NB4 (cell line): ENCODE results near the gene SENP7.
"Not testable (repeated sequence)": the region's sequence is repeated elsewhere in the genome, so short reads cannot be mapped to it uniquely, and the experiment has no call there.

Experiments used
- DNase-seq: peaks from one replicate; pipeline ENCODE4 v3.0.0; 2010; ENCODE audit warnings: low read depth
- H3K4me3 ChIP-seq: one replicate; pipeline ENCODE4 v1.5.1; 2011; ENCODE audit warnings: mild to moderate bottlenecking, low read depth, low read length, moderate library complexity
- MYC ChIP-seq: IDR thresholded peaks from 2 replicates; pipeline ENCODE4 v1.6.1; 2011; ENCODE audit warnings: low read depth, low read length
- POLR2A ChIP-seq: IDR thresholded peaks from 2 replicates; pipeline ENCODE4 v1.6.1; 2011; ENCODE audit warnings: mild to moderate bottlenecking; ENCODE audit not compliant: insufficient read length; ENCODE audit errors: extremely low read depth
- TF ChIP-seq, protein P1 (sequence below): IDR thresholded peaks from 2 replicates; pipeline ENCODE4 v1.6.1; 2011; ENCODE audit warnings: low read depth, low read length
- TF ChIP-seq, protein P2 (sequence below): IDR thresholded peaks from one replicate; pipeline ENCODE4 v1.5.1; 2012; ENCODE audit warnings: low read depth, low read length

SENP7 gene

DNA sequence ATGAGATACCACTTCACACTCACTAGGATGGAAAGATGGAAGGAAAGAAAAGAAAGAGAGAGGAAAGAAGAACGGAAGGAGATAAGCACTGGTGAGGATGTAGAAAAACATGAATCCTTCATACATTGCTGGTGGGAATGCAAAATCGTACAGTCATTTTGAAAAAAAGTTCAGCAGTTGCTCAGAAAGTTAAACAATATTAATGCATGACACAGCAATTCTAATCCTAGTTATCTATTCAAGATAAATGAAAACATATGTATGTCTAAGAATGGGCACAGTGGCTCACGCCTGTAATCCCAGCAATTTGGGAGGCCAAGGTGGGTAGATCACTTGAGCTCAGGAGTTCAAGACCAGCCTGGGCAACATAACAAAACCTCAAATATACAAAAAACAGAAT lies 59.1 kb downstream of the SENP7 start:
- DNase-seq: no peak
- no peak overlapping the region for H3K4me3 ChIP-seq
- TF ChIP-seq, protein P1, sequence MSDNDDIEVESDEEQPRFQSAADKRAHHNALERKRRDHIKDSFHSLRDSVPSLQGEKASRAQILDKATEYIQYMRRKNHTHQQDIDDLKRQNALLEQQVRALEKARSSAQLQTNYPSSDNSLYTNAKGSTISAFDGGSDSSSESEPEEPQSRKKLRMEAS: no peak
- no peak for TF ChIP-seq POLR2A
- TF ChIP-seq, protein P2, sequence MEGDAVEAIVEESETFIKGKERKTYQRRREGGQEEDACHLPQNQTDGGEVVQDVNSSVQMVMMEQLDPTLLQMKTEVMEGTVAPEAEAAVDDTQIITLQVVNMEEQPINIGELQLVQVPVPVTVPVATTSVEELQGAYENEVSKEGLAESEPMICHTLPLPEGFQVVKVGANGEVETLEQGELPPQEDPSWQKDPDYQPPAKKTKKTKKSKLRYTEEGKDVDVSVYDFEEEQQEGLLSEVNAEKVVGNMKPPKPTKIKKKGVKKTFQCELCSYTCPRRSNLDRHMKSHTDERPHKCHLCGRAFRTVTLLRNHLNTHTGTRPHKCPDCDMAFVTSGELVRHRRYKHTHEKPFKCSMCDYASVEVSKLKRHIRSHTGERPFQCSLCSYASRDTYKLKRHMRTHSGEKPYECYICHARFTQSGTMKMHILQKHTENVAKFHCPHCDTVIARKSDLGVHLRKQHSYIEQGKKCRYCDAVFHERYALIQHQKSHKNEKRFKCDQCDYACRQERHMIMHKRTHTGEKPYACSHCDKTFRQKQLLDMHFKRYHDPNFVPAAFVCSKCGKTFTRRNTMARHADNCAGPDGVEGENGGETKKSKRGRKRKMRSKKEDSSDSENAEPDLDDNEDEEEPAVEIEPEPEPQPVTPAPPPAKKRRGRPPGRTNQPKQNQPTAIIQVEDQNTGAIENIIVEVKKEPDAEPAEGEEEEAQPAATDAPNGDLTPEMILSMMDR: no peak
- no peak for TF ChIP-seq MYC

DNA sequence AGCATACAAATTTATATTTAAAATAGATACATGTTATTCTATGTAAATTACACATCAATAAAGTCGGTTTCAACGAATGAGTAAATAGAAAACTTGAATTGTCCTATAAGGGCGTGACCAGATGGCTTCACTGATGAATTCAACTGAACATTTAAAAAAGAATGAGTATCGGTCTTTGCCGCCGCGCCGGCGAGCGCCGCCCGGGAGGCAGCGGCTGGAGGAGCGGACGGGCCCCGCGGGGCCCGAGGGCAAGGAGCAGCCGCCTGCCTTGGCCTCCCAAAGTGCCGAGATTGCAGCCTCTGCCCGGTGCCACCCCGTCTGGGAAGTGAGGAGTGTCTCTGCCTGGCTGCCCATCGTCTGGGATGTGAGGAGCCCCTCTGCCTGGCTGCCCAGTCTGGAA lies 74.4 kb downstream of the SENP7 start:
- H3K4me3 ChIP-seq, DNase-seq: not testable (repeated sequence)

DNA sequence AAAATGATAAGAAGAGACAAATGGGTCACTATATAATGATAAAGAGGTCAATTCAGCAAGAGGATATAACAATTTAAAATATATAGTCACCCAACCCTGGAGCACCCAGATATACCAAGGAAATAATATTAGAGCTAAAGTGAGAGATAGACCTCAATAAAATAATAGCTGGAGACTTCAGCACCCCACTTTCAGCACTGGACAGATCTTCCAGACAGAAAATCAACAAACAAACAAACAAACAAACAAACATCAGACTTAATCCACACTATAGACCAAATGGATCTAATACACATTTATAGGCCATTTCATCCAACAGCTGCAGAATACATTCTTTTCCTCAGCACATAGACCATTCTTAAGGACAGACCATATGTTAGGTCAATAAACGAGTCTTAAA lies 79.4 kb downstream of the SENP7 start:
- DNase-seq: no peak
- TF ChIP-seq POLR2A (no peak), MYC (no peak)
- TF ChIP-seq, protein P2: no peak
- TF ChIP-seq, protein P1: no peak
- H3K4me3 ChIP-seq: no peak overlapping the region

DNA sequence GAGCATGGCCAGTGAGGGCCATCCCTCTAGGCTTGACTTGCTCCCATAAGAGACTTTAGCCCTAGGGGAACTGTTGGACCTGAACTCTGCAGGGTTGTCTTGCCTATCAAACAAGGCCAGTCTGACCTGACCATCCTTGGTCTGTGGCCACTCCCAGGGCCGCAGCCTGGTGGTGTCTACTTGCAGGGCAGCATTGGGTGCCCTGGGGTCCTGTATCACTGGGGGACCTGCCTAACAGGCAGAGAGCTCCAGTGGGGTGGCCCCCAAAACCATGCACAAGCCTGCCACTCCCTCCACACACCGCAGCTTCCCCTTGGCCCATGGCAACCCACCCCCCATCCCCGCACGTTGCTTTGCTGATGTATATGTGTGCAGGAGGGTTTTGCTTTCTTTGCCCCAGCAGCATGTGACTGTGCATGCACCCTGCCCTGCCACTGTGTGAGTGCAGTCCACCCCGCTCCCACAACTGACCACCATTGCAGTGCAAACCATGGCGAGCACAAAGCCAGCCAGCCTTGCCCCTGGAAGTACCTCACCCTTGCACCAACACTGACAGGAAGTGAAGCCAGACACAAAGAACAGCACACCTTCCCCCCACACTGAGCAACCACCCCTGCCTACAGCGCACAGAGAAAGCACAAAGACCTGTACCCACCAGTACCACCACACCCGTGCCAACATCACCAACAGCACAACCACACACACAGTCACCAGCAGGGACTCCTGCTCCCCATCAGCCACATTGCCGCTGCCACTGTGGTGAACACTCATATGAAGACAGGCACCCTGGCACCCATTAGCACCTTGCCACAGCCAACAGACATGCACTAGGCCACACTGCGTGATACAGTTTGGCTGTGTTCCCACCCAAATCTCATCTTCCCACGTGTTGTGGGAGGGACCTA lies 88.8 kb downstream of the SENP7 start:
- no peak for TF ChIP-seq POLR2A
- TF ChIP-seq MYC: no peak
- TF ChIP-seq, protein P2: no peak
- TF ChIP-seq, protein P1: no peak
- H3K4me3 ChIP-seq: no peak overlapping the region
- no peak for DNase-seq

DNA sequence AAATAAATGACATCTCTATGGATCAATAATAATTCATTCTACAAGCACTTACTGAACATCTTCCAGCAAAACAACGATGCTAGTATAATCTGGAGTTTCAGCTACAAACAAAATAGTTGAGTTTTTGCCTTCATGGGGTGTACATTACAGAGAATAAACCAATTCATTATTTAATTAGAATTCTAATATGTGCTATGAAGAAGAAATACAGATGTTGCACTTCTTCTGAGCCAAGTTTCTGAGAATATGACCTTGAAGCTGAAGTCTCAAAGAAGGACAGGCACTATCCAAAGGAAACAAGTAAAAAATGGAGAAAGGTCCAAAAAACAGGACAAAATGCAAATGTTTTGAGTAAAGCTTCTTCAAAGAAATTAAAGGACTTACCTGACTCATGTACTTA lies 94.2 kb downstream of the SENP7 start:
- no peak overlapping the region for H3K4me3 ChIP-seq
- TF ChIP-seq MYC (no peak), POLR2A (no peak)
- TF ChIP-seq, protein P2: no peak

DNA sequence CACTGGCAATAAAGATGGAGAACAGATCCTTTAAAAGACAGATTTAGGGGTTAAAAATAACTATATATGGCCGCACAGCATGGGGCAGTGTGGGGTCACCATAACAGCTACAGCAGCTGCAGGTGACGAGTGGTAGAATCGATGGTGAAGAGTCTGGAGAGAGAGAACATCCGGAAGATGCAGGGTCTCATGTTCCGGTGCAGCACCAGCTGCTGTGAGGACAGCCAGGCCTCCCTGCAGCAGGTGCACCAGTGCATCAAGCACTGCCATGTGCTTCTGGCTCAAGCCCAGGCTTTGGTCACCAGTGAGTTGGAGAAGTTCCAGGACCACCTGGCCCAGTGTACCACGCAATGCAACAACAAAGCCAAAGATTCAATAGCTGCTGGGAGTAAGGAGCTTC lies 98.9 kb downstream of the SENP7 start:
- DNase-seq: no peak
- no peak for TF ChIP-seq POLR2A
- TF ChIP-seq, protein P1: no peak
- no peak for TF ChIP-seq MYC
- TF ChIP-seq, protein P2: no peak

More for the DNA sequence above, 94.2 kb downstream of the SENP7 start:
- DNase-seq: no peak

More for the DNA sequence above, 98.9 kb downstream of the SENP7 start:
- H3K4me3 ChIP-seq: no peak overlapping the region
